SU-DHL-6 (cell line): ENCODE data around the gene NUDT2.

ENCODE experiments used
- H2AFZ ChIP-seq: fragments of 200-600 bp; sonication (generic); 2 replicates; pipeline ENCODE4 v1.6.1; 2014; ENCODE audit warnings: low read depth, mild to moderate bottlenecking, moderate library complexity, mixed read lengths, antibody characterized with exemption, low read length; ENCODE audit not compliant: severe bottlenecking
- H3F3A ChIP-seq: fragments of 200-600 bp; shearing (Covaris generic); 2 replicates; pipeline ENCODE4 v1.6.0; 2016; ENCODE audit warnings: antibody characterized with exemption, mild to moderate bottlenecking; ENCODE audit not compliant: insufficient read depth
- H3K27ac ChIP-seq: fragments of 200-600 bp; sonication (generic); 2 replicates; pipeline ENCODE4 v1.5.1; 2016; ENCODE audit warnings: low read depth, mild to moderate bottlenecking, low read length, moderate library complexity, mixed read lengths
- H3K27me3 ChIP-seq: fragments of 200-600 bp; sonication (generic), shearing (Covaris generic); 2 replicates; pipeline ENCODE4 v1.6.0; 2014; ENCODE audit warnings: mild to moderate bottlenecking, low read length
- H3K36me3 ChIP-seq: fragments of 200-600 bp; sonication (generic); 2 replicates; pipeline ENCODE4 v1.6.1; 2014; ENCODE audit warnings: mild to moderate bottlenecking, low read length, mixed read lengths
- H3K4me2 ChIP-seq: fragments of 300-600, 200-600 bp; shearing (Covaris generic), sonication (generic); 2 replicates; pipeline ENCODE4 v1.6.0; 2014; ENCODE audit warnings: low read length, low read depth, mild to moderate bottlenecking; ENCODE audit not compliant: poor library complexity, severe bottlenecking
- H3K4me3 ChIP-seq: fragments of 200-600 bp; sonication (generic); 2 replicates; pipeline ENCODE4 v1.5.1; 2014; ENCODE audit warnings: antibody characterized with exemption, low read length, mild to moderate bottlenecking, mixed read lengths; ENCODE audit not compliant: insufficient read depth, poor library complexity, severe bottlenecking
- H3K79me2 ChIP-seq: fragments of 200-600 bp; sonication (generic); 2 replicates; pipeline ENCODE4 v1.6.1; 2014; ENCODE audit warnings: mild to moderate bottlenecking, low read length, moderate library complexity; ENCODE audit not compliant: insufficient read depth
- H3K9ac ChIP-seq: fragments of 200-600 bp; sonication (generic); 2 replicates; pipeline ENCODE4 v1.7.0; 2014; ENCODE audit warnings: mild to moderate bottlenecking, low read length
- H3K9me2 ChIP-seq: fragments of 200-600 bp; sonication (generic); replicated peaks from 2 replicates; pipeline ENCODE4 v1.6.1; 2014; ENCODE audit warnings: low read length; ENCODE audit not compliant: insufficient read depth
- H3K9me3 ChIP-seq: fragments of 200-600 bp; sonication (generic); 2 replicates; pipeline ENCODE4 v1.6.1; 2014; ENCODE audit warnings: low read length, mixed read lengths; ENCODE audit not compliant: insufficient read depth
- H4K20me1 ChIP-seq: fragments of 200-600 bp; sonication (generic); 2 replicates; pipeline ENCODE4 v1.6.1; 2014; ENCODE audit warnings: low read depth, mild to moderate bottlenecking, antibody characterized with exemption, low read length, moderate library complexity, mixed read lengths
- EZH2phosphoT487 ChIP-seq: fragments of 200-600 bp; sonication (generic), shearing (Covaris generic); conservative IDR thresholded peaks from 2 replicates; pipeline ENCODE4 v1.6.1; 2018; ENCODE audit warnings: mild to moderate bottlenecking, antibody characterized with exemption, low read length, moderate library complexity, mixed read lengths
- TF ChIP-seq, protein P1 (sequence below): fragments of 200-600 bp; sonication (generic); IDR thresholded peaks from one replicate; pipeline ENCODE4 v1.5.1; 2017; ENCODE audit warnings: antibody characterized with exemption, mild to moderate bottlenecking, low read length, moderate library complexity; ENCODE audit not compliant: insufficient read depth, poor library complexity, severe bottlenecking

Gene NUDT2

DNA sequence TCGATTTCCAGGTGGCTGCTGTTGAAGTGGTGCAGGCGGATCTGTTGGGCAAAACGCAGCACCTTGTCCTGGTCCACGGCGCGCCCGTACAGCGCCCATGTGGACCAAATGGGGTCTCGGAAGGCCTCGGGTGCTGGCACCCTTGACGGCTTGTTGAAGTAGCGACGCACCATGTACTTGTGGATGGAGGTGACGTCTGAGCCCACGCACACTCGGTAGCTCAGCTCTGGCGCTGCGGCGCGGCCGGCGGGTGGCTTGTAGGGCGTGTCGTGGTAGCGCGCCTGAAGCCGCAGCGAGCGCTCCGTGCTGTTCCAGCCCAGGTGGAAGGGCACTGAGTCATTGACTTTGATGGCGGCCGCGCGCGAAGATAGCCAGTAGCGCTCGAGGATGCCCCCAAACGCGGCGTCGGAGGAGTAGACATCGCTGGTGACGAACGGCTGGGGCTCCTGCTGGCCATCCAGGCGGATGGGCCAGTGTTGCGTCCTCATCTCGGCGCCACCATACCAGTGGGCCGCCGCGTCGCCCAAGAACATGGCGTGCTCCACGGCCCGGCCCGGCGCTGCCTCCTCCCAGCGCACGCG, 42.6 kb downstream of the NUDT2 start:
- Histone ChIP-seq H3K27me3 (no peaks in the 10 kb centered on the region), H3K36me3 (no peaks in the 10 kb centered on the region), H4K20me1 (no peaks in the 10 kb centered on the region), H3F3A (peaks cover 9% of the 10 kb centered on the region; the same call in 1 of the 2 replicates), H3K9ac (no peak overlapping the region), H3K9me3 (peaks cover 7% of the 10 kb centered on the region; the same call in 1 of the 2 replicates), H2AFZ (no peak overlapping the region), H3K4me3 (no peak overlapping the region), H3K4me2 (no peak overlapping the region), H3K27ac (no peak overlapping the region), H3K79me2 (no peaks in the 10 kb centered on the region), H3K9me2 (no peaks in the 10 kb centered on the region)
- TF ChIP-seq, protein P1, sequence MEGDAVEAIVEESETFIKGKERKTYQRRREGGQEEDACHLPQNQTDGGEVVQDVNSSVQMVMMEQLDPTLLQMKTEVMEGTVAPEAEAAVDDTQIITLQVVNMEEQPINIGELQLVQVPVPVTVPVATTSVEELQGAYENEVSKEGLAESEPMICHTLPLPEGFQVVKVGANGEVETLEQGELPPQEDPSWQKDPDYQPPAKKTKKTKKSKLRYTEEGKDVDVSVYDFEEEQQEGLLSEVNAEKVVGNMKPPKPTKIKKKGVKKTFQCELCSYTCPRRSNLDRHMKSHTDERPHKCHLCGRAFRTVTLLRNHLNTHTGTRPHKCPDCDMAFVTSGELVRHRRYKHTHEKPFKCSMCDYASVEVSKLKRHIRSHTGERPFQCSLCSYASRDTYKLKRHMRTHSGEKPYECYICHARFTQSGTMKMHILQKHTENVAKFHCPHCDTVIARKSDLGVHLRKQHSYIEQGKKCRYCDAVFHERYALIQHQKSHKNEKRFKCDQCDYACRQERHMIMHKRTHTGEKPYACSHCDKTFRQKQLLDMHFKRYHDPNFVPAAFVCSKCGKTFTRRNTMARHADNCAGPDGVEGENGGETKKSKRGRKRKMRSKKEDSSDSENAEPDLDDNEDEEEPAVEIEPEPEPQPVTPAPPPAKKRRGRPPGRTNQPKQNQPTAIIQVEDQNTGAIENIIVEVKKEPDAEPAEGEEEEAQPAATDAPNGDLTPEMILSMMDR: no peak
- no peak for TF ChIP-seq EZH2phosphoT487

DNA sequence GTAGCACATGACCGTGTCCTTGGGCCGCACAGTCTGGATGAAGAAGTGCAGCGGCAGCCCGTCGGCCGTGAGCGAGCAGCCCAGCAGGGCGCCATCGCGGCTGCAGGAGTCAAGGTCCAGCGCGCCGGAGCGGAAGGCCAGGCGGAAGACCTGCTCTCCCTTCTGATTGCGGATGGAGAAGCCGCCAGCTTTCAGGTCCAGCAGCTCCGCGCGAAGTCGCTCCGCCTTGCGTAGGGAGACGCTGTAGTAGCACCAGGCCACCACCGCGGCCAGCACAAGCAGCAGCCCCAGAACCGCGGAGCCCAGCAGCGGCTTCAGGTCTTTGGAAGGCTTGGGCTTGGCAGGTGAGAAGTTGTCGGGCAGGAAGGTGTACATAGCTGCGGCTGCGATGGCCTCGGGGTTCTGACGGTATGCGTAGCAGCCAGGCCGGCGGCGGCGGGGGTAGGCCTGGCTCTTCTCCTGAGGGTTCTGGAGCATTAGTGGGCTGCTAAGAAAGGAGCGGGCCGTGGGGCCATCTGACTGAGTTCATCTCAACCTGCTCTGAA, 43.2 kb downstream of the NUDT2 start:
- no peak overlapping the region for H3K4me2 ChIP-seq
- no peaks in the 10 kb centered on the region for H3K36me3 ChIP-seq
- no peaks in the 10 kb centered on the region for H3K9me2 ChIP-seq
- H3K4me3 ChIP-seq: no peak overlapping the region
- no peak overlapping the region for H3K9ac ChIP-seq
- H3F3A ChIP-seq: peaks cover 9% of the 10 kb centered on the region; the same call in 1 of the 2 replicates
- H3K9me3 ChIP-seq: peaks cover 6% of the 10 kb centered on the region; the same call in 1 of the 2 replicates
- no peaks in the 10 kb centered on the region for H4K20me1 ChIP-seq
- no peak for TF ChIP-seq EZH2phosphoT487
- TF ChIP-seq, protein P1: no peak
- no peaks in the 10 kb centered on the region for H3K79me2 ChIP-seq
- H3K27ac ChIP-seq: no peak overlapping the region
- H3K27me3 ChIP-seq: no peaks in the 10 kb centered on the region
- no peak overlapping the region for H2AFZ ChIP-seq

DNA sequence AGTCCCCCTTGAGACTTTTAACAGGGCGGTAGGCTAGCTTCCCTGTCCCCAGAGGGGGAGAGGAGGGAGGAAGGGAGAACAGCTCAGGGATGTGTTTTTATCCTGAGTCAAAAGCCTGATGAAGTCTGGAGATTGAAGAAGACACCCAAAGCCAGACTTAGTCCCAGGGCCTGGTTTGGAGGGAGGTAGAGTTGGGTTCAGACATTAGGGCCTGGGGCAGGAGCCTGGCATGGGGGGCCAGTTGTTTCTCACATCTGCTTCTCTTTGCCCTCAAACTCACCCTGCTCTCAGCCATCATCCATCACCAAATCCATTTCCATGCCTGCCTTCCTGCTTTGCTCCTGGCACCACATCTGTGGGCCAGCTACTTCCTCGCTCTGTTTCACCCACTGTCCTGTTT, 44.4 kb downstream of the NUDT2 start:
- H3K4me3 ChIP-seq: no peak overlapping the region
- no peaks in the 10 kb centered on the region for H3K79me2 ChIP-seq
- H3K27me3 ChIP-seq: no peaks in the 10 kb centered on the region
- no peaks in the 10 kb centered on the region for H3K9me2 ChIP-seq
- no peak overlapping the region for H3K27ac ChIP-seq
- H3K9me3 ChIP-seq: no peaks in the 10 kb centered on the region
- no peak overlapping the region for H3K4me2 ChIP-seq
- H2AFZ ChIP-seq: no peak overlapping the region
- H4K20me1 ChIP-seq: no peaks in the 10 kb centered on the region
- no peak overlapping the region for H3K9ac ChIP-seq
- no peaks in the 10 kb centered on the region for H3K36me3 ChIP-seq
- peaks cover 9% of the 10 kb centered on the region; the same call in 1 of the 2 replicates for H3F3A ChIP-seq
- no peak for TF ChIP-seq EZH2phosphoT487
- TF ChIP-seq, protein P1: no peak
